VCaP (cell line): ENCODE results near the gene CHST11.

Experiments used
- H3K27ac ChIP-seq: fragments of 450-650 bp; 2 replicates; pipeline ENCODE4 v1.5.1; 2017
- TF ChIP-seq, protein P1 (sequence below): fragments of 450-650 bp; conservative IDR thresholded peaks from 2 replicates; pipeline ENCODE4 v1.5.1; 2017; ENCODE audit warnings: mild to moderate bottlenecking, moderate library complexity

Gene CHST11

DNA sequence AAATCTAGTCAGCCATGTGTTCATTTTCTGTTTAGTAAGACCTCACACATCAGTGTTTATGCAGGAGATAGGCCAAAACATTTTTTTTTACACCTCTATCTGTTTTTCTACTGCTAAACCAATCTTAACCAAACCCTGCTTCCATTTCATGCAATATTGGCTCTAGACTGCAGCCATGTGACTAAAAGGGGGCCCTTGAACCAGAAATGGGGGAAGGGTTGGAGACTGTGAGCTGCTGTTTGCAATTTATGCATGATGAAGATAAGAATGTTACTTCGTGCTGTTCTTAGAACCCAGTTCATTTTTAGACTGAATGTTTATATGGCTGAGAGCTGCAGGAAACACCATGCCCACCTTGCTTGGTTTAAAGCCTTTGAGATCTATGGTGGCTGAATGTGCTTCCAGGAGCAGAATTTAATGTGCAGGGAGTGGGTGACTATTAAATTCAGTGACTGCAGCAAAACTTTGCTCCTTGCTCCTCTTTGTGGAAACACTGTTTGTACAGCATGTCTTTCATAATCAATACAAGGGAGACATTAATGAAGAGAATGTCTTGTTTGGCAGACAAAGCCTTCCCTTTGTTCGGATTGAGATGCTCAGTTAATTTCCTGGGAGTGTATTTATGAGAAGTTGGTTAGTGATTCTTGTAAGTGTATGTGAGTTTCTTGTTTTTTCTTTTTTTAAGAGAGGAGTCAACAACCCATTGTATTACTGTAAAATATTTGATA lies 53.6 kb downstream of the CHST11 start:
- H3K27ac ChIP-seq: no peak overlapping the region
- TF ChIP-seq, protein P1, sequence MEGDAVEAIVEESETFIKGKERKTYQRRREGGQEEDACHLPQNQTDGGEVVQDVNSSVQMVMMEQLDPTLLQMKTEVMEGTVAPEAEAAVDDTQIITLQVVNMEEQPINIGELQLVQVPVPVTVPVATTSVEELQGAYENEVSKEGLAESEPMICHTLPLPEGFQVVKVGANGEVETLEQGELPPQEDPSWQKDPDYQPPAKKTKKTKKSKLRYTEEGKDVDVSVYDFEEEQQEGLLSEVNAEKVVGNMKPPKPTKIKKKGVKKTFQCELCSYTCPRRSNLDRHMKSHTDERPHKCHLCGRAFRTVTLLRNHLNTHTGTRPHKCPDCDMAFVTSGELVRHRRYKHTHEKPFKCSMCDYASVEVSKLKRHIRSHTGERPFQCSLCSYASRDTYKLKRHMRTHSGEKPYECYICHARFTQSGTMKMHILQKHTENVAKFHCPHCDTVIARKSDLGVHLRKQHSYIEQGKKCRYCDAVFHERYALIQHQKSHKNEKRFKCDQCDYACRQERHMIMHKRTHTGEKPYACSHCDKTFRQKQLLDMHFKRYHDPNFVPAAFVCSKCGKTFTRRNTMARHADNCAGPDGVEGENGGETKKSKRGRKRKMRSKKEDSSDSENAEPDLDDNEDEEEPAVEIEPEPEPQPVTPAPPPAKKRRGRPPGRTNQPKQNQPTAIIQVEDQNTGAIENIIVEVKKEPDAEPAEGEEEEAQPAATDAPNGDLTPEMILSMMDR: no peak

DNA sequence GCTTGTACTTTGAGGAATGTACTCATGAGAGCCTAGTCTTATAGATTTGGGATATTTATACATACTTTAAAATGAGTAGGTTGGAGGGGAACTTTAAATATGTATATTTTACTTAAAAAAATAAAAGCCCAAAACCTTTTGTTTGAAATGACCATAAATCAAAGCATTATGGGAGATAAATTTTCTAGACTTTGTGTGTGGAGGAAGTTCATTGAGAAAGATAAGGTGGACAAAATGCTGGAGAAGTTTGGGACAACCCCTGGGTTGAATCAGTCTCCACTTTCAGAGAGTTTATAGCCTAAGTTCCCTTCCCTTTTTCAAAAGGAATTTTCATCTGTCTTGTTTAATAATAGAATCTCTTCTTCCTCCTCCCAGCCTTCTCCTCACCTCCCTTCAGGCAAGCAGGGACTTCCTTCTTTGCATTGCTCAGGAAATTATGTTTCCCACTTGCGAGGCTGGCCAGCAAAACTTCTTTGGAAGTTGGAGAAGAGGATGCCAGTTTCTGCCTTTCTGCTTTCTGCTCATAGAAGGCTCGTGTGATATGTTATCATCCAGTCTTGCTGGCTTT lies 54.2 kb downstream of the CHST11 start:
- TF ChIP-seq, protein P1: no peak
- H3K27ac ChIP-seq: no peak overlapping the region

DNA sequence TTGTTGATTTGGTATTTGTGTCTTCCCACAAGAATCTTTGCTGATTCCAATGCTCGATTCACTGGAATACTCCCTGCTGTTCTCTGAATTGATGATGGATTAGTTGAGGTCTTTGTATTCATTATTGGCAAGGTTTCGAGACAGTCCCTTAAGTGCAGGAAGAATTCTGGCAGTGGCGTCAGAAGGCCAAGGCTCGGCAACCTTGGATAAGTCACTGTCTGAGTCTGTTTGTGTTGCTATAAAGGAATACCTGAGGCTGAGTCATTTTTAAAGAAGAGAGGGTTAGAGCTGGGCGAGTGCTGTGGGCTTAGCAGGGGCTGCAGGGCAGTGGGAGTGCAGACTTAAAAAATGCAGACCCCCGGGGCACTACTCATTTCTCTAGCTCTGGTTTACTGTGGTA lies 56.9 kb downstream of the CHST11 start:
- TF ChIP-seq, protein P1: no peak
- H3K27ac ChIP-seq: no peak overlapping the region

DNA sequence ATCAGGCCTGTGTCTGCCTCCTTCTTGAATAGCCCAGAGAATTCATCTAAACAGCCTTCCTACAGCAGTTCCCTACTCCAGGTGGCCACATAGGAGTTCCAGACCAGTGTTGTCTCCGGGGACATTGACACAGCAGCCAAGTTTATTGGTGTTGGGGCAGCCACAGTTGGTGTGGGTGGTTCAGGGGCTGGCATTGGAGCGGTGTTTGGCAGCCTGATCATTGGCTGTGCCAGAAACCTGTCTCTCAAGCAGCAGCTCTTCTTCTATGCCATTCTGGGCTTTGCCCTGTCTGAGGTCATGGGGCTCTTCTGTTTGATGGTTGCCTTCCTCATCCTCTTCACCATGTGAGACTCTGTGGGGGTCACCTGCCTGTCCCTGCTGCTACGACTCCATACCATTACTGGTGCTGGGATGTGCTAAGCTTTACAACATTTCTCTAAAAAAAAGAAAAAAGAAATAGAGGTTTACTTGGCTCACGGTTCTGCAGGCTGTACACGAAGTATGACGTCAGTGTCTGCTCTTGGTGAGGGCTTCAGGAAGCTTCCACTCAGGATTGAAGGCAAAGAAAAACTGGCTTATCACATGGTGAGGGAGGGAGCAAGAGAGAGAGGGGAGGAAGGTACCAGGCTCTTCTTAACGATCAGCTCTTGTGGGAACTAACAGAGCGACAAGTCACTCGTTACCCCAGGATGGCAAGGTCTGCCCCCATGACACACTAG lies 57.5 kb downstream of the CHST11 start:
- H3K27ac ChIP-seq: no peak overlapping the region
- TF ChIP-seq, protein P1: no peak

DNA sequence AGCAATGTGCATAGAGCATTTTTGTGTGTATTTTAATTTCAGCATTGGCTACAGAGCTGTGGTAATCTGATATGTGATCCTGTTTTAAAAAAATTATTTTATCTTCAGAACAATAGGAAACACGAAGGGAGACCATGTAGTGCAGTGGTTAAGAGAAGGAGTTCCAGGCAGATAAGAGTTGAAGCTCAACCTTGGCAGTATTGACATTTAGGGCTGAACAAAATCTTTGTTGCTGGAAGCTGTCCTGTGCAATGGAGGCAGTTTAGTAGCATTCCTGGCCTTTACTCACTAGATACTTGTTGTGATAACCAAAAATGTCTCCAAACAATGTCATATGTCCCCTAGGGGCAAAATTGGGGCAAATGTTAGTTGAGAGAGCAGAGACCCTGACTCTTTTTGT lies 59.2 kb downstream of the CHST11 start:
- TF ChIP-seq, protein P1: no peak
- no peak overlapping the region for H3K27ac ChIP-seq

- TF ChIP-seq, protein P1: no peak
- H3K27ac ChIP-seq: no peak overlapping the region
Observed at GRCh38 chr12:104516821-104517220, 60.1 kb downstream of the CHST11 start.

GRCh38 chr12:104517880-104518279 lies 61.1 kb downstream of the CHST11 start:
- H3K27ac ChIP-seq: no peak overlapping the region
- TF ChIP-seq, protein P1: no peak
